ENCODE measurements around the gene SPARC.
"Not testable (repeated sequence)": the region's sequence is repeated elsewhere in the genome, so short reads cannot be mapped to it uniquely, and the experiment has no call there.

The SPARC gene

DNA sequence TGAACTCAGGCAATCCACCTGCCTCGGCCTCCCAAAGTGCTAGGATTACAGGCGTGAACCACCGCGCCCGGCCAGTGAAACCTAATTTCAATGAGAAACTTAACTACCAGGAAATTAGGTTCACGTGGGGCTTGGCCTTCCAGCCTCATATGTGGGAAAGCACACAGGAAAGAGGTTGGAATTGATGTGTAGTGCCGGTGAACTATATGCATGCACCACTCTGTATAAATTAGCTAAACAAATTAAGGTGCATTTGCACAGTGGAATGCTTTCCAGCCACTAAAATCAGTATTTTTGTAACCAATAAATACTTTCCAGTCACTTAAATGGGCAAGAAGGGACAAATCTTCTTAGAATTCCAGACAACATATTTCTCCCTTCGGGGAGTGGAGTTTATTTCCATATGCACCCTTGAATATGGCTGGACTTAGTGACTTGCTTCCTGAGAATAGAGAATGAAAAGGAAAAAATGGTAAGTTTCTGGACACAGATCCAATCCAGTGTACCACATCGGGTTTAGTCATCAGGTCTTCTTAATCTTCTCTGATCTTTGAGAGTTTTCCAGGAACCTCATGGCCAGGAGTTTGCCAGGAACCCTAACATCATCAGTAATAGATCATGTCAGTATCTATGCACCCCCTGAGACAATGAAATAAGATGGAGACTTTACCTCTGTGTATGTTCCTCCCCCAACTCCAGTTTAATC lies 46.8 kb upstream of the SPARC start:
- Histone ChIP-seq H3F3A (ENCODE audit: insufficient read depth, low read length) (no peaks in the 10 kb centered on the region), H3K79me2 (ENCODE audit: low read length) (peaks cover 10% of the 10 kb centered on the region; the same call in 1 of the 2 replicates), H3K4me2 (ENCODE audit: low read depth, low read length) (no peak overlapping the region), H3K27me3 (replicated peaks; ENCODE audit: insufficient read depth, low read length) (no peaks in the 10 kb centered on the region), H3K4me1 (ENCODE audit: low read length) (no peaks in the 10 kb centered on the region), H2AFZ (ENCODE audit: low read length) (no peak overlapping the region), H3K36me3 (replicated peaks; ENCODE audit: insufficient read depth, low read length) (no peaks in the 10 kb centered on the region), H3K9me3 (replicated peaks; ENCODE audit: insufficient read depth, low read length) (no peaks in the 10 kb centered on the region), H3K4me3 (ENCODE audit: low read length) (no peak overlapping the region), H3K27ac (ENCODE audit: low read length) (no peak overlapping the region), H3K9me2 (replicated peaks; ENCODE audit: insufficient read depth, low read length) (no peaks in the 10 kb centered on the region), H3K9ac (ENCODE audit: low read length) (no peak overlapping the region), H4K20me1 (ENCODE audit: insufficient read depth, low read length) (no peaks in the 10 kb centered on the region)
- no peak for DNase-seq
- TF ChIP-seq EZH2 (optimal IDR thresholded peaks at IDR 0.05; ENCODE audit: low read depth, low read length) (no peak), EZH2phosphoT487 (IDR thresholded peaks at IDR 0.05; ENCODE audit: low read length) (no peak)
- TF ChIP-seq, protein P1, sequence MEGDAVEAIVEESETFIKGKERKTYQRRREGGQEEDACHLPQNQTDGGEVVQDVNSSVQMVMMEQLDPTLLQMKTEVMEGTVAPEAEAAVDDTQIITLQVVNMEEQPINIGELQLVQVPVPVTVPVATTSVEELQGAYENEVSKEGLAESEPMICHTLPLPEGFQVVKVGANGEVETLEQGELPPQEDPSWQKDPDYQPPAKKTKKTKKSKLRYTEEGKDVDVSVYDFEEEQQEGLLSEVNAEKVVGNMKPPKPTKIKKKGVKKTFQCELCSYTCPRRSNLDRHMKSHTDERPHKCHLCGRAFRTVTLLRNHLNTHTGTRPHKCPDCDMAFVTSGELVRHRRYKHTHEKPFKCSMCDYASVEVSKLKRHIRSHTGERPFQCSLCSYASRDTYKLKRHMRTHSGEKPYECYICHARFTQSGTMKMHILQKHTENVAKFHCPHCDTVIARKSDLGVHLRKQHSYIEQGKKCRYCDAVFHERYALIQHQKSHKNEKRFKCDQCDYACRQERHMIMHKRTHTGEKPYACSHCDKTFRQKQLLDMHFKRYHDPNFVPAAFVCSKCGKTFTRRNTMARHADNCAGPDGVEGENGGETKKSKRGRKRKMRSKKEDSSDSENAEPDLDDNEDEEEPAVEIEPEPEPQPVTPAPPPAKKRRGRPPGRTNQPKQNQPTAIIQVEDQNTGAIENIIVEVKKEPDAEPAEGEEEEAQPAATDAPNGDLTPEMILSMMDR (IDR thresholded peaks at IDR 0.05; ENCODE audit: low read length) = no peak

DNA sequence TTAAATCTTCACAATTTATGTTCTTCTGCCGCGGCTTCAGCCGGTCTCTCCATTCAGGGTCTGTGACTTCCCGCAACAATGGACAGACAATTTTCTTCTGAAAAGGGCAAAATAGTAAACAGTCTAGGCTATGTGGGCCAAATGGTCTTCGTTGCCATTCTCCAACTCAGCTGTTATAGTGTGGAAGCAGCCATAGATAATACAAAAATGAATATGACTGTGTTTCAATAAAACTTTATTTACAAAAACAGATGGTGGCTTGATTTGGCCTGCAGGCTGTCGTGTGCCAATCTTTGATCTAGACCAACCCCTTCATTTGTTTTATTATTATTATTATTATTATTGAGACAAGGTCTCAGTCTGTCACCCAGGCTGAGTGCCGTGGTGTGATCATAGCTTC lies 43.7 kb upstream of the SPARC start:
- Histone ChIP-seq H3K9ac (ENCODE audit: low read length) (no peak overlapping the region), H3K27ac (ENCODE audit: low read length) (no peak overlapping the region)
- TF ChIP-seq EZH2phosphoT487 (IDR thresholded peaks at IDR 0.05; ENCODE audit: low read length) = no peak
- TF ChIP-seq EZH2 (optimal IDR thresholded peaks at IDR 0.05; ENCODE audit: low read depth, low read length) = no peak
- TF ChIP-seq, protein P1 (IDR thresholded peaks at IDR 0.05; ENCODE audit: low read length) = no peak

DNA sequence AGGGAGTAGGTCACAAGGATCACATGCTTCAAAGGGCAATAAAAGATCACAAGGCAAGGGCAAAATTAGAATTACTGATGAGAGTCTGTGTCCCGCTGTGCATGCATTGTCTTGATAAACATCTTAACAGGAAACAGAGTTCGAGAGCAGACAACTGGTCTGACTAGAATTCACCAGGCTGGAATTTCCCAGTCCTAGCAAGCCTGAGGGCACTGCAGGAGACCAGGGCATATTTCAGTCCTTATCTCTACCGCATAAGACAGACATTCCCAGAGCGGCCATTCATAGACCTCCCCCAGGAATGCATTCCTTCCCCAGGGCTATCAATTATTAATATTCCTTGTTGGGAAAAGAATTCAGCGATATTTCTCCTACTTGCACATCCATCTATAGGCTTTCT lies 42.9 kb upstream of the SPARC start:
- H3F3A ChIP-seq (ENCODE audit: insufficient read depth, low read length); H3K4me3 ChIP-seq (ENCODE audit: low read length); H3K4me2 ChIP-seq (ENCODE audit: low read depth, low read length); H3K27me3 ChIP-seq (replicated peaks; ENCODE audit: insufficient read depth, low read length); H3K9me3 ChIP-seq (replicated peaks; ENCODE audit: insufficient read depth, low read length); H3K9ac ChIP-seq (ENCODE audit: low read length); H3K4me1 ChIP-seq (ENCODE audit: low read length); H4K20me1 ChIP-seq (ENCODE audit: insufficient read depth, low read length); H2AFZ ChIP-seq (ENCODE audit: low read length); H3K36me3 ChIP-seq (replicated peaks; ENCODE audit: insufficient read depth, low read length); DNase-seq; H3K27ac ChIP-seq (ENCODE audit: low read length); H3K79me2 ChIP-seq (ENCODE audit: low read length); H3K9me2 ChIP-seq (replicated peaks; ENCODE audit: insufficient read depth, low read length): not testable (repeated sequence)

More for the DNA sequence above, 43.7 kb upstream of the SPARC start:
- Histone ChIP-seq H3F3A (ENCODE audit: insufficient read depth, low read length) (no peaks in the 10 kb centered on the region), H3K79me2 (ENCODE audit: low read length) (no peaks in the 10 kb centered on the region), H3K4me1 (ENCODE audit: low read length) (no peaks in the 10 kb centered on the region), H2AFZ (ENCODE audit: low read length) (no peak overlapping the region), H3K9me3 (replicated peaks; ENCODE audit: insufficient read depth, low read length) (no peaks in the 10 kb centered on the region), H3K9me2 (replicated peaks; ENCODE audit: insufficient read depth, low read length) (no peaks in the 10 kb centered on the region), H3K27me3 (replicated peaks; ENCODE audit: insufficient read depth, low read length) (no peaks in the 10 kb centered on the region), H3K4me3 (ENCODE audit: low read length) (no peak overlapping the region), H4K20me1 (ENCODE audit: insufficient read depth, low read length) (no peaks in the 10 kb centered on the region), H3K36me3 (replicated peaks; ENCODE audit: insufficient read depth, low read length) (no peaks in the 10 kb centered on the region), H3K4me2 (ENCODE audit: low read depth, low read length) (no peak overlapping the region)
- no peak for DNase-seq

DNA sequence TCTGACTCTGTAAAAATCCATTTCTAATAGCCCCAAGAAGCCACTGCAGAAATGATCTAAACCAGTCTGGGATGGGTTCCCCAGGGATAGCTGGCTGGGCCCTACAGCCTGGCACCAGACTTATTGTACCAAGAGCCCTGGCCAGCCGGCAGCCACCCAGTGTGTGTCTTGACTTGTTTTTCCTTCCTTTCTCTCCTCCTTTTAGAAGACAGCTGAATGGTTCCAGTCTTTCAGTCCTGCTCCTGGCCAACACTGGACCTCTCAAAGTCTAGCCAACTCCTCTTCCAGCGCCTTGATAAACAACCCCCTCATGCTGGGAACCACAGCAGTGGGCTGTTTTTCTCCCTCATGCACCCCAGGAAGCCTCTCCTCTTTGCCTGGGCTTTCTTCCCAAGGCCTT lies 37.6 kb upstream of the SPARC start:
- TF ChIP-seq EZH2 (optimal IDR thresholded peaks at IDR 0.05; ENCODE audit: low read depth, low read length) (no peak), EZH2phosphoT487 (IDR thresholded peaks at IDR 0.05; ENCODE audit: low read length) (no peak)
- TF ChIP-seq, protein P1 (IDR thresholded peaks at IDR 0.05; ENCODE audit: low read length) = no peak

More for the DNA sequence above, 37.6 kb upstream of the SPARC start:
- Histone ChIP-seq H2AFZ (ENCODE audit: low read length) (no peak overlapping the region), H3K4me3 (ENCODE audit: low read length) (no peak overlapping the region), H3K4me2 (ENCODE audit: low read depth, low read length) (no peak overlapping the region), H3K36me3 (replicated peaks; ENCODE audit: insufficient read depth, low read length) (no peaks in the 10 kb centered on the region), H3K27me3 (replicated peaks; ENCODE audit: insufficient read depth, low read length) (no peaks in the 10 kb centered on the region), H3K27ac (ENCODE audit: low read length) (no peak overlapping the region), H3K79me2 (ENCODE audit: low read length) (no peaks in the 10 kb centered on the region), H4K20me1 (ENCODE audit: insufficient read depth, low read length) (no peaks in the 10 kb centered on the region), H3F3A (ENCODE audit: insufficient read depth, low read length) (peaks cover 38% of the 10 kb centered on the region), H3K9me2 (replicated peaks; ENCODE audit: insufficient read depth, low read length) (no peaks in the 10 kb centered on the region), H3K9ac (ENCODE audit: low read length) (no peak overlapping the region), H3K4me1 (ENCODE audit: low read length) (peaks cover 52% of the 10 kb centered on the region), H3K9me3 (replicated peaks; ENCODE audit: insufficient read depth, low read length) (no peaks in the 10 kb centered on the region)
- no peak for DNase-seq
